SHP77 treated with DMSO at 0.1 percent for 48 hours (cell line): ENCODE data around the gene NFXL1.

ENCODE experiments used
- DNase-seq: peaks from one replicate; lab custom pipeline; 2025; lab: John Stamatoyannopoulos, UW

NFXL1 gene

GRCh38 chr4:47831026-47831679 is 83.2 kb downstream of the NFXL1 start:
- DNase-seq = peak; percentile 53

- DNase-seq = no peak
These were observed 83.9 kb downstream of the NFXL1 start for GRCh38 chr4:47830265-47831025.

GRCh38 chr4:47829438-47829837 is 84.9 kb downstream of the NFXL1 start:
- DNase-seq = no peak

- no peak for DNase-seq
These were observed 86.9 kb downstream of the NFXL1 start for GRCh38 chr4:47827343-47828047.

- no peak for DNase-seq
These were observed 89.5 kb downstream of the NFXL1 start for GRCh38 chr4:47824840-47825239.

GRCh38 chr4:47819178-47819577 is 95.2 kb downstream of the NFXL1 start:
- no peak for DNase-seq

GRCh38 chr4:47817275-47817674 is 97.1 kb downstream of the NFXL1 start:
- no peak for DNase-seq

DNA sequence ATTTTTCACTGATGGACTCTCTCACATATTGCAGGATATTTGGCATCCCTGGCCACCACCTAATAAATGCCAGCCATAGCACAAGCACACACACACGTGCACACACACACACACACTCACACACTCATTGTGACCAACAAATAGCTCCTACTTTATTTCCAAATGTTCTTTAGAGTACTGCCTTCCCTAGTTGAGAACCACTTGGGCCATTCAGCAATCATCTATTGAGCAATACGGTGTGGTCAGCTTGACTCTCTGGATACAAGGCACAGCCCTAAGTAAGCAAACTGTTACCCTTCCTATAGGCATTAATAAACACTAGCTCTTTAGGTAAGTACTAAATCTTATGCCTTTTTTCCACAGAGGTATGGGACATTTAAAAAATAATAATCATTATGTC is 97.6 kb downstream of the NFXL1 start:
- no peak for DNase-seq

DNA sequence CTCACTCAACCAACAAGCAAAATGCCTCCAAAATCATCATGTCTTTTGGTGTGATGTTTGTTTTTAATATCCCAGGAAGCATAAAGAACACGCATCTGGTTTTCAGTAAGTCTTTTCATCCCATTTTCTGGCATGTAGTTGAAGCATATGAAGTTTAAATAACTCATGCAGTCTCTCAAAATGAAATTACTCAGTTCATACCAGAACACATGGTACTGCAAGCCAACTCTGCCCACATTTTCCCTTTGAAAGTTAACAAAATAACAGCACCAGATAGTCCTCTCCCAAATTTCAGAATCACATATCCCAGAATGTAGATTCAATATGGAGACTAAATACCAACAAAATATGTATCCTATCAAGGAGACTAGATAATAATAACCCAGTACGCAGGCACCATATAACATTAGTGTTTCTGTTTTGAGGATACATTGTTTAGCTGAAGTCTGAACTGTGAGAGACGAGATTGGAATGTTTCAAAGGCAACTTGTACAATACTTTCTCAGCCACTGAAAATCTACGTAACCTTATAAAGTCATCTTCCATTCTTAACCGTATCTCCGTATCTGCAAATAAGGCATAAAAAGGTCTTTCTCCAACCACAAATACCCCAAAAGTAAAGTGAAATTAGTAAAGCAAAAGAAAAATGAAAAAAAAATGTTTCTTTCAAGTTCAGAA is 99.6 kb downstream of the NFXL1 start:
- DNase-seq = no peak

- DNase-seq = no peak
These were observed 104.7 kb downstream of the NFXL1 start for GRCh38 chr4:47809654-47810203.

- no peak for DNase-seq
These were observed 109.8 kb downstream of the NFXL1 start for GRCh38 chr4:47804598-47804997.

- no peak for DNase-seq
These were observed 112.8 kb downstream of the NFXL1 start for GRCh38 chr4:47801481-47802002.

GRCh38 chr4:47798165-47798564 is 116.2 kb downstream of the NFXL1 start:
- DNase-seq = no peak
